Muscle of back (tissue), 13 donors: ENCODE measurements around the gene GH2. TPM values are rescaled to one million over a fixed set of nuclear protein-coding genes. Genes with fewer than 3 reads are reported as not detected.
"Not testable (repeated sequence)": the region's sequence is repeated elsewhere in the genome, so short reads cannot be mapped to it uniquely, and the experiment has no call there.

ENCODE experiments used
- DNase-seq, 3 donors: peaks; one replicate each; pipeline versions ENCODE4 v3.0.0 to v3.0.0-alpha.2; 2013
- long read RNA-seq, 9 donors: transcript quantifications; one replicate each; lab custom pipeline, GENCODE V29; 2026
- polyA plus RNA-seq, 10 donors: library from polyadenylated mRNA; unstranded; fragments of 120-200 nt; gene quantifications; one replicate each; pipeline ENCODE4 v1.2.1, GENCODE V29; 2013; ENCODE audit not compliant: insufficient read length in 10 of 10

Gene GH2
- polyA plus RNA-seq, result under 1 TPM in 3 of 10 donors, not detected in 7; 0.16 to 0.98 (median 0.76) TPM
- long read RNA-seq, donor 1, result 0 reads
- long read RNA-seq, donor 2, result 0 reads
- long read RNA-seq, donor 3, result 0 reads
- long read RNA-seq, donor 4, partial matches to known transcripts, result 0 of 4 reads
- long read RNA-seq, donor 4, other reads (novel, unspliced or antisense), result 0 of 4 reads
- long read RNA-seq, donor 5, result 0 reads
- long read RNA-seq, donor 6, result 0 reads
- long read RNA-seq, donor 7, result 0 reads
- long read RNA-seq, donor 8, partial matches to known transcripts, result 0 of 2 reads
- long read RNA-seq, donor 8, other reads (novel, unspliced or antisense), result 0 of 2 reads
- long read RNA-seq, donor 9, result 0 reads

DNA sequence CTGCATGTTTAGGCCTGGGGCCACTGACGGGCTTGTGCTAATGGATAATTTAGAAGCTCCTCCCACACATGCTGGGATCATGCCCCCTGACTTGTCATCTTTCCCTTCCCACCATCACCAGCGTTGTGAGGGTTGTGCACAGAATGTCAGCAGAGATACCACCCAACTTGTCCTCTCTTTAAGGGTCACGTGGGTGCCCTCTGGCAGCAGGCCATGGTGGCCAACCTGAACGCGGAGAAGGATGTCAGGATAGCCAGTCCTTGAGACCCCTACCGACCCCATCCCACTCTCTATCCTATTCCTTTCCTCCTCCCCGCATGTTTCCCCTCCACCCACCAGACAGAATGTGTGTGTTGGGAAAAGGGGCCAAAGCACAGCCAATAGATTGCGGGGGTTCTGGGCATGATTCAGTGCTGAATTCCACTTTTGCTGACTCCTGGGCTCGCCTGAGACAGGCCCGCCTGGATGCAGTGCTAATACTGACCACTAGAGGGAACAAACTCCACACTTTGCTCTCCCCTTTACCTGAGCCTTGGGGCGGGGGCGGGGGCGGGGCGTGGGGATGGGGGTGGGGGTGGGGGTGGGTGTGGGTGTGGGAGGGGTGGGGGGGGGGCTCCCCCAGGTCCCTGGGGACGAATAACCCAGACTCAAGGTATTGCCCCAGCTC is at the start of gene GH2:
Gene GH2 (minus strand): TSS at position 10 of the 667 bp plus-strand sequence. CDS start 143 bp downstream, outside the sequence.
- DNase-seq, result peak in 2 of 3 donors; percentile 25 to 30

DNA sequence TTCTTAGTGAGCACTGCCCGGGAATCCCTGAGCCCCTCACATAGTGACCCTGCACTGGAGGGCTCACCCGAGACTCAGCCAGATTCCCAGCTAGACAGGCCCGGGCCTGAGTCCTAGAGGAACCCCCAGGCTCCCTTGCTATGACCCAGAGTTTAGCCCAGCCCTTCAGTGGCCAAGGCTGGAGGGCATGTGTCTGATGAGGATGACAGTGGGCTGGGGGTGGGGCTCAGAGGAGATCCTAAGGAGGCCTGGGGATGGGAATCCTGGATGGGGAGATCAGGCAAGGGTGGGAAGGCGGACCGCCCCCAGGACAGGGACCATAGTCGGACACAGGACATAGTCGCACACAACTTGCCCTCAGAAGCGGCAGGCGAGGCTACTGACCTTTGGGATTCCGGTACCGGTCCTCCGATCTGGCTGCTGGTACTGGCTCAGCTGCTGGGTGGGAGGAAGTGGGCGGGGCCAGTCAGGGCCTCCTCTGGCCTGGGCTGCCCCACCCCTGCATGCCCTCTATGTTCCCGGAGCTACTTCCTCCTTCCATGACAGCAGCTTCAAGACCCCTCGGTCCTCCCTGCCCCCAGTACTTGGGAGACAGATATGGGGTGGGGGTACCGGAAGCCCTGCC is 49.3 kb upstream of the GH2 start:
- no peak for DNase-seq

DNA sequence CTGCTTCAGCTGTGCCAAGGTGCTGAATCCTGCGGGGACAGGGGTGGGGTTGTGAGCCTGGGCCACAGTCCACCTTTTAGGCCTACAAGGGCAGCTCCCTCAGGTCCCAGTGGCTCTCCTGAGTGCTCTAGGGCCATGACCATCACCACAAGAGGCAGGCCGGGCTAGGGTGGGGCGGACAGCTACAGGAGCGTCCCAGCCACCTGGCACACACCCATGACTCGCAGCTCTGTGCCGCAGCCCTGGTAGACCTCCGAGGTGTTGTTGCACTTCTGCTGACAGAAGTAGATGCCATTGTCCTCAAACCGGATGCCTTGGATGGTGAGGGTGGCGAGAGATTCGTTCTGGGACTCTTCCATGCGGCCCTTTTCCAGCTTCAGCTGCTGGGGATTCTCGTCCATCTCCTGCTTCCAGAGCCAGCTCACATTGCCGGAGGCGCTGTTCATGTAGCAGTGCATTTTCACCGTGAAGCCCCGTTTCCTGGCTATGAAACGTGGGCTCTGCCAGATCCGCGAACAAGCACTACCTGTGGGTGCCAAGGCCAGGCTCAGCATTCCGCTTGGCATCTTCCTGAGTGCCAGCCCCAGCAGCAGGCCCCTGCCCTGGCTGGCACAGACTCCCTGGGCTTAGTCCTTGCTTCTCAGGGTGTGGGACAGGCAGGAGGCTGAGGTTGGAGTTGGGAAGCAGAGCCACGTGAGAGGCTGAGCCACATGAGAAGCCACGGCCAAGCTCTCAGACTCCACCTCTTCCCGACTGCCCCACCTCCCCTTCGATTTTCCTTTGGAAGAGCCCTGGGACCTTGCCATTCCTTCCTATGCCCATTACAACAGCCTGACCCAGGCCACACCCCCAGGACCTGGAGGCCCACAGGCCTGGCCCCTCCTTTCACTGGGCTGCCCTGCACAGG is 48.4 kb upstream of the GH2 start:
- no peak for DNase-seq

DNA sequence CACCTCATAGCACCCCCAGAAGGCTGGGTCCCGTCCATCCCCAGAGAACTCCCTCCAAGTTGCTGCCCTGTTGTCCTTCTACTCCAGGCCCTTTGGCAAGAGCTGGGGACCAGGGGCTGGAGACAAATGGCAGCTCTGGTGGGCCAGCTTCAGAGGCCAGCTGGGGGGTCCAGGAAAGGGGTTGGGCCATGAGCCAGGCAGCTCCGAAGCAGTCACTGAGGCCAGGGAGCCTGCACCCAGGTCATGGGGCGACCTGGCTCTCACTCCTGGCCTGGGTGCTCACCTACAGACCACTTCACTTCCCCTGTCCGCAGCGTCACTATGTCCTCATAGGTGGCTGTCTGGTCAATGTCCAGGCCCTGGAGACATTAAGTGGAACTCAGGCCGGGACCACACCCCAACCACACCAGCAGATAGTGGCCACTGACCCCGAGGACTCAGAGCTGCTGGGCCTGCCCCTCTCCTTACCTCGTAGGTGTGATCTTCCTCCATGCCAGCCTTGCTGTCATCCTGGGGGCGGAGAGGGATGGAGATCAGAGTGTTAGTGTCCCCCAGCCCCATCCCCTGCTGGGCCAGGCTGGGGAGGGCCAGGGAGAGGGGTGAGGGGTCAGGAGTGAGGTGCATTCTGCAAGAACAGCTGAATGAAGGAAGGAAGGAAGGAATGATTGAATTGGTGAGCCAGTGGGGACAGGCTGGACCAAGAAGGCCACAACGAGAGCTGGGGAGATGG is 47.4 kb upstream of the GH2 start:
- no peak for DNase-seq

DNA sequence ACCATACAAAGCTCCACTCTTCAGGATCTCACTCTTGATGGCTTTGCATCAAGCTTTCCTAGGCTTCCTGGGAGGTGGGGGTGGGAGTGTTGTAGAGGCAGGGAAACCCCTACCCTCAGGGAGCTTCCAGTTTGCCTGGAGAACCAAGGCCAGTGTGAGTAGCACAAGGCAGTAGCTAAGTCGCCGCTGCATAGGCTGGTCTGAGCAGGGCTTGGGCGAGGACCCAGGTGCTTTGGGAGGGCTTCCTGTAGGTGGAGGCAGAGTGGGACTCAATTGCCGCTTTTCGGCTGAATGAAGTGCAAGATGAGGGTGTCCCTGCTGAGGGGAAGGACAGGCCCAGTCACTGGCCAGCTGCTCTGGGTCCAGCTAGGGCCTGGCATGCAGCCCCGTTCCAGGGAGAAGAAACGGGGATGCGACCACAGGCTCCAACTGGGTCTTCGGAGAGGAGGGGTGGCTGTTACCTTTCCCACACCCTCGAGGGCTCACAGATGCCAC is 46.5 kb upstream of the GH2 start:
- DNase-seq, result no peak

DNA sequence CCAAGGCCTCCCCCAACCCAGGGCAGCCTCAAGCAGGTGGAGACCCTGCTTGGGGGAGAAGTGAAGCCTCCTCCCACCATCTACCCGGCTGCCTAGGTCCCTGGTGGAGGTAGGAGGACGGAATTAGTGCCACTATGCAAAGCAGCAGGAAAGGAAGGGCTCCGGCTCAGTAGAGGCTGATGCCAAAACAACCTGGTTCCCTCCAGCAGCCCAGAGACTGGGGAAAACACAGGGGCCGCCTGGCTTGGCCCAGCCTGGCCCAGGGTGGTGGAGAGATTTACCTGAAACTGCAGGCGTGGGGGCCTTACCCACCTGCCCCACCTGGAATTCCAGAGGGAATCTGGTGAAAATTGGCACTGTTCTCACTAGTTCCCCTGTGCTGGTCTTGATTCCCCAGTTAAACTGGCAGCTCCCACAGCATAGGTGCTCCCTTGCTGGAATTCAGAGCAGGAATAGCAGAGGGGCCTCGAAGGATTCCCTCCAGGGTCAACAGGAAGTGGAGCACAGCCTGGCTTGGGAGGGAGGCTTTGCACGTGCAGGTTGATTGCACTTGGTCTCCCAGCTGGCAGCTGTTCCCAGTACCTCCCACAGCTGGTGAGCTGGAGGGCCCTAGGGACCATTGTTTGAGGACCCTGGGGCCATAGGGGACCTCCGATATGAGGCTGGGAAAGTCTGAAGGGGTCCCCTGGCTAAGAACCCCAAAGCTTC is 45.9 kb upstream of the GH2 start:
- DNase-seq, result no peak

DNA sequence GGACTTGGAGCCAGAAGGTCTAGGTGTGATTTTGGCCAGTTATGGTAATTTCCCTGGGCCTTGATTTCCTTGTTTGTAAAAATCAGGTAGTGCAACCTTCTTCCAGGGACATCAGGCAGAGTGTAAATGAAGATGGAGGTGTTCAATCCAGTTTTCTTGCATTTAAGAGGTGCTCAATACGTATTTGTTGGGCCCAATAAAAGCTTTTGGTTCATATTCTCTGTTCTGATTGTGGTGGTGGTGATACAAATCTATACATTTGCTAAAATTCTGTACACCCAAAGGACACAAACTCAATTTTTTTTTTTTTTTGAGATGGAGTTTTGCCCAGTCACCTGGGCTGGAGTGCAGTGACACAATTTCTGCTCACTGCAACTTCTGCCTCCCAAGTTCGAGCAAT is 44.4 kb upstream of the GH2 start:
- no peak for DNase-seq

DNA sequence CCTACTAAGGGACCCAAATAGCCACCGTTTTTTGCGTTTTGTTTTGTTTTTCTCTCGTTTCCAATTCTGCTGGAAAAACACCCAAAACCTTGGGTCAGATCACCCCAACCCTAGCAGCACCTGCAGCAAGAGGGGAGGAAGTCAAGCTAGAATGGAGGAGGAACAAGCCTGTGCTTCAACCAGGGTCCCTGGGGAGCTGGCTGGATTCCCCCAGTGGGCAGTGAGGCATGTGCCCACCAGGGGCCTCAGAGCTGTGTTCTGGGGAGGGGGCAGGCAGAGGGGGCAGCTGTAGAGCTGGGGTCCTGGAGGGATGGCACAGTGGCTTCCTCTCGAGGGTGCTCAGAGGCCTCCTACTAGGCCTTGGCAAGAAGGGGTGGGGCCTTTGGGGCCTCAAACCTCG is 43.9 kb upstream of the GH2 start:
- DNase-seq, result no peak

DNA sequence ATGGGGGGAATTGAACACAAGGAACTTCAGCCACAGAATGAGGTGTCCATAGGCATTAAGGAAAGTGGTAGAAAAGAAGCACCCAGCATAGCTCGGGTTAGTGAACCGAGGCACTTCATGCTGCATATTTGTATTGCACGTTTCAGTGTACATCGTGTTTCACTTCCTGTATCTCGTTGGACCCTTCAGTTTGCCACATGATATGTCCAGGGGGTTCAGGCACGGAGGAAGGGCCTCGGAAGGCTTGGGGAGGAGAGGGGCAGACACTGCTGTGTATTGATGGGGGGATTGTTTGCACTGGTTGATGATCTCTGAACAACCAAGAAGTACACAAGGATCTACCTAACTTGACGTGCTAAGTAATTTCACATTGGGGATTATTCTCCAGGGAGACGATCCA is 40.7 kb upstream of the GH2 start:
- not testable (repeated sequence) for DNase-seq

DNA sequence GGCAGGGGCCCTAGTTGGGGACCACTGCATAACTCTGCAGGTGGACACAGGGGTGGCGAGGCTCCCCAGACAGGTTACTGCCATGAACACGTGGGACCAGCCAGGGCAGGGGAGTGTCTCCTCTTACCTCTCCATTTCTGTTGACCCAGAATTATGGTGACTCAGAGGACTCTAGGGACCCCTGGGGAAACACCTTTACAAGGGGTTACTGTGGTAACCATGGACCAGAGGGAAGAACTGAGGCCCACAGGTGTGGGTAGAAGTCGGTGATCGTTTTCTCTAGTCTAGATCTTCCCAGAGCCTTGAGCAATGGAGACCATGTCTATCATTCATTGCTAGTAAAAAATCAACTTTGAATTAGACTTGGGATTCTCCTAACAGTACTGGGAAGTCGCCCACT is 39.0 kb upstream of the GH2 start:
- not testable (repeated sequence) for DNase-seq

DNA sequence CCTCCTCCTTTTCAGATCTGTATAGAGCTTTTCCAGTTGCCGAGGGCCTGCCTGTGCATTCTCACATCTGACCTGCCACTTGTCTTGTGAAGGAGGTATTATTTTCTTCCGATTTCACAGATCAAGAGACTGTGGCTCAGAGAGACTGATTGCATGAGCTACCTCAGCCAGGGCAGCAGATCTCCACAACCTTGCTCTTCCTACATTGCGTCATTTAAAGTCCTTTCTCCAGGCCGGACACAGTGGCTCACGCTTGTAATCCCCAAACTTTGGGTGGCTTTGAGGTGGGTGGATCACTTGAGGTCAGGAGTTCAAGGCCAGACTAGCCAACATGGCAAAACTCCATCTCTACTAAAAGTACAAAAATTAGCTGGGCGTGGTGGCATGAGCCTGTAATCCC is 38.3 kb upstream of the GH2 start:
- DNase-seq, result not testable (repeated sequence)

DNA sequence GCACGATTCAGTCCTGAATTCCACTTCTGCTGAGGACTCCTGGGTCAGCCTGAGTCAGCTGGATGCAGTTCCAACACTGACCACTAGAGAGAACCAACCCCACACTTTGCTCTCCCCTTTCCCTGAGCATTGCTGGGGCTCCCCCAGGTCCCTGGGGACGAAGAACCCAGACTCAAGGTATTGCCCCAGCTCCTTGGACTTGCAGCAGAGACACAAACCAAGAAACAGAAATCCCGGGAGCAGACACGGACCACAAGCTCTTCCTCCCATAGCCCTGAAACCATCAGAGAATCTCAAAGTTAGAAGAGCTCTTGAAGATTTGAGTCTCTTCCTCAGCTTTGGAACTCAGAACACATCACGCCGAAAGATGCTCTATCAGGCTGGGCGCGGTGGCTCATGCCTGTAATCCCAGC is 37.6 kb upstream of the GH2 start:
- peak; percentile 32 to 72 (median 49) for DNase-seq

DNA sequence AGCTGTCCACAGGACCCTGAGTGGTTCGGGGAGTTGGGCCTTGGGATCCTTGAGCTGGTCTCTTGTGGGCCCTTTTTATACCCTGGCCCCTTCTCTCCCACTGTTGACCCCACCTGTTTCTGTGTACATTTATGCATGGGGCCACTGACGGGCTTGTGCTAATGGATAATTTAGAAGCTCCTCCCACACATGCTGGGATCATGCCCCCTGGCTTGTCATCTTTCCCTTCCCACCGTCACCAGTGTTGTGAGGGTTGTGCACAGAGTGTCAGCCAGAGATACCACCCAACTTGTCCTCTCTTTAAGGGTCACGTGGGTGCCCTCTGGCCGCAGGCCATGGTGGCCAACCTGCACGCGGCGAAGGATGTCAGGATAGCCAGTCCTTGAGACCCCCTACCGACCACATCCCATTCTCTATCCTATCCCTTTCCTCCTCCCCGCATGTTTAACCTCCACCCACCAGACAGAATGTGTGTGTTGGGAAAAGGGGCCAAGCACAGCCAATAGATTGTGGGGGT is 37.1 kb upstream of the GH2 start, which contains the start of gene GH1:
Gene GH1 (minus strand): TSS at position 51 of the 517 bp plus-strand sequence. CDS start 63 bp downstream, outside the sequence.
- not testable (repeated sequence) for DNase-seq

DNA sequence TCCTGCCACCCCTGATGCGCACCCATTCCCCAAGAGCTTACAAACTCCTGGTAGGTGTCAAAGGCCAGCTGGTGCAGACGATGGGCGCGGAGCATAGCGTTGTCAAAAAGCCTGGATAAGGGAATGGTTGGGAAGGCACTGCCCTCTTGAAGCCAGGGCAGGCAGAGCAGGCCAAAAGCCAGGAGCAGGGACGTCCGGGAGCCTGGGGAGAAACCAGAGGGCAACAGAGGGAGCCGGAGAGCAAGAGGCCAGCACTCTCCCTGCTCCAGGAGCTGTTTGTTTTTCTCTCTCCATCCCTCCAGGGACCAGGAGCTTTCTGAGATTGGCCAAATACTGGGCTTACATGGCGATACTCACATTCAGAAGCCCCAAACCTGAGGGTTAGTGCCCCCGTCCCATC is 36.6 kb upstream of the GH2 start:
- DNase-seq, result no peak

DNA sequence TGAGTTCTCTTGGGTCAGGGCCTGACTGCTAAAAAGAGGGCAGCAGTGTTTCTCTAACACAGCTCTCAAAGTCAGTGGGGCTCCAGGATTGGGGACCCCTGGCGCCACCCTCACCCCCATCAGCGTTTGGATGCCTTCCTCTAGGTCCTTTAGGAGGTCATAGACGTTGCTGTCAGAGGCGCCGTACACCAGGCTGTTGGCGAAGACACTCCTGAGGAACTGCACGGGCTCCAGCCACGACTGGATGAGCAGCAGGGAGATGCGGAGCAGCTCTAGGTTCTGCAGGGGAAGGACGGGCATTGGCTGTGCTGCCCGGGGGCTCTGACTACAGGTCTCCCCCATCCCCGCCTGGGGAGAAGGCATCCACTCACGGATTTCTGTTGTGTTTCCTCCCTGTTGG is 35.9 kb upstream of the GH2 start:
- DNase-seq, result no peak

DNA sequence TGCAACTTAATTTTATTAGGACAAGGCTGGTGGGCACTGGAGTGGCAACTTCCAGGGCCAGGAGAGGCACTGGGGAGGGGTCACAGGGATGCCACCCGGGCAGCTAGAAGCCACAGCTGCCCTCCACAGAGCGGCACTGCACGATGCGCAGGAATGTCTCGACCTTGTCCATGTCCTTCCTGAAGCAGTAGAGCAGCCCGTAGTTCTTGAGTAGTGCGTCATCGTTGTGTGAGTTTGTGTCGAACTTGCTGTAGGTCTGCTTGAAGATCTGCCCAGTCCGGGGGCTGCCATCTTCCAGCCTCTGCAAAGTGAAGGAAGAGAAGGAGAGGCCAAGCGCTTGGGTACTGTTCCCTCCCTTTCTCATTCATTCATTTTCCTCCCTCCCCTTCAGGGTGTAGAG is 35.5 kb upstream of the GH2 start:
- not testable (repeated sequence) for DNase-seq

DNA sequence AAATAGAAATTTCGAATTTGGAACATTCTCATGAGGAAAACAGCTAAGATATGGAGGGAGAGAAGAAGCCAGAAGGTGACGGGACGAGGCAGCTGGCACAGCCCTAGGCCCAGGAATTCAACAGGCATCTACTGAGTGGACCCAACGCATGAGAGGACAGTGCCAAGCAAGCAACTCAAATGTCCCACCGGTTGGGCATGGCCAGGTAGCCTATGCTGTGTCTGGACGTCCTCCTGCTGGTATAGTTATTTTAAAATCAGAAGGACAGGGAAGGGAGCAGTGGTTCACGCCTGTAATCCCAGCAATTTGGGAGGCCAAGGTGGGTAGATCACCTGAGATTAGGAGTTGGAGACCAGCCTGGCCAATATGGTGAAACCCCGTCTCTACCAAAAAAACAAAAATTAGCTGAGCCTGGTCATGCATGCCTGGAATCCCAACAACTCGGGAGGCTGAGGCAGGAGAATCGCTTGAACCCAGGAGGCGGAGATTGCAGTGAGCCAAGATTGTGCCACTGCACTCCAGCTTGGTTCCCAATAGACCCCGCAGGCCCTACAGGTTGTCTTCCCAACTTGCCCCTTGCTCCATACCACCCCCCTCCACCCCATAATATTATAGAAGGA is 34.9 kb upstream of the GH2 start:
- no peak for DNase-seq

DNA sequence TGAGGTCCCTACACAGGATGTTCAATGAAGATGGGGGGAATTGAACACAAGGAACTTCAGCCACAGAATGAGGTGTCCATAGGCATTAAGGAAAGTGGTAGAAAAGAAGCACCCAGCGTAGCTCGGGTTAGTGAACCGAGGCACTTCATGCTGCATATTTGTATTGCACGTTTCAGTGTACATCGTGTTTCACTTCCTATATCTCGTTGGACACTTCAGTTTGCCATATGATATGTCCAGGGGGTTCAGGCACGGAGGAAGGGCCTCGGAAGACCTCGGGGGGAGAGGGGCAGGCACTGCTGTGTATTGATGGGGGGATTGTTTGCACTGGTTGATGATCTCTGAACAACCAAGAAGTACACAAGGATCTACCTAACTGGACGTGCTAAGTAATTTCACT is 34.0 kb upstream of the GH2 start:
- DNase-seq, result not testable (repeated sequence)

DNA sequence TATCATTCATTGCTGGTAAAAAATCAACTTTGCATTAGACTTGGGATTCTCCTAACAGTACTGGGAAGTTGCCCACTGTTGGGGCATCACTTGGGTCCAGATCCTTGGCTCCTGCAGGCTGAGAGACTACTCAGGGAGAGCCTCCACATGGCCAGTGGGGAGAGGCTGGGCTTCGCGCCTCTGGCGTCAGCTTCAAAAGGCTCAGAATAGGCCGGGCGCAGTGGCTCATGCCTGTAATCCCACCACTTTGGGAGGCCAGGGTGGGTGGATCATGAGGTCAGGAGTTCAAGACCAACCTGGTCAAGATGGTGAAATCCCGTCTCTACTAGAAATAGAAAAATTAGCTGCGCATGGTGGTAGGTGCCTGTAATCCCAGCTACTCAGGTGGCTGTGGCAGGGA is 32.7 kb upstream of the GH2 start:
- no peak for DNase-seq
